RPMI8226 (cell line): ENCODE data around the gene SNRPA.
"Not testable (repeated sequence)": the region's sequence is repeated elsewhere in the genome, so short reads cannot be mapped to it uniquely, and the experiment has no call there.

Source experiments
- DNase-seq: peaks from one replicate; pipeline ENCODE4 v3.0.0-alpha.2; 2015

SNRPA gene

GRCh38 chr19:40802300-40803169, 51.5 kb downstream of the SNRPA start:
- no peak for DNase-seq

DNA sequence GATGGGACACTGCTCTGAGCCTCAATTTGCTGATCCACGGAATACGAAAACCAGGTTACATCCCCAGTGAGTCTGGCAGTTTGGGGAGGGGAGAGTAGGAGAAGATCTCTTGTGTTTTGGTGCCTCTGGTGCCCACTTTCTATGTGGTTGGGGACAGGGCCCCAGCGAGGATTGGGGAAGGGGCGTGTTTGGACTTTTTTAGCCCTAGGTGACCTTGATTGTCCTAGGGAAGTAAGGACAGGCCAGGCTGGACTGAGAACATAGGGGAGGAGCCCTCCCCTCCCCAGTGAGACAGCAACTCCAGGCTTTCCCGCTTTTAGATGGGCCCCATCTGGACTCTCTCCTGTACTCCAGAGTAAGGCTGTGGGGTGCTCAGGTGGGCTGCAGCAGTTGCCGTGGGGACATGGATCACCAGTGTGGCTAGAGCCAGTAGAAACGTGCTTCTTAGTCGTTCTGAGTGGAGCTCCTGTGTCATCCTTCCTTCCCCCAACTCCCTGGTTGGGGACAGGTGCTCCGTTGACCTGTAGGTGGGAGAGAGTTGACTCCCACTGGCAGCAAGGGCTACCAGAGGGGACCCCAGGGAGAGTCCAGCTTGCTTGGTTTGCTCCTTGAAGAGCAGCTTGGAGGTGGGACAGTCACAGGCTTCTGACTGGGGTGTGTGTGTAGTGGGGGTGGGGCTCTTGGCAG, 52.3 kb downstream of the SNRPA start:
- DNase-seq, result no peak

- peak; percentile 73 for DNase-seq
Measured at GRCh38 chr19:40803857-40804782, 53.1 kb downstream of the SNRPA start.

DNA sequence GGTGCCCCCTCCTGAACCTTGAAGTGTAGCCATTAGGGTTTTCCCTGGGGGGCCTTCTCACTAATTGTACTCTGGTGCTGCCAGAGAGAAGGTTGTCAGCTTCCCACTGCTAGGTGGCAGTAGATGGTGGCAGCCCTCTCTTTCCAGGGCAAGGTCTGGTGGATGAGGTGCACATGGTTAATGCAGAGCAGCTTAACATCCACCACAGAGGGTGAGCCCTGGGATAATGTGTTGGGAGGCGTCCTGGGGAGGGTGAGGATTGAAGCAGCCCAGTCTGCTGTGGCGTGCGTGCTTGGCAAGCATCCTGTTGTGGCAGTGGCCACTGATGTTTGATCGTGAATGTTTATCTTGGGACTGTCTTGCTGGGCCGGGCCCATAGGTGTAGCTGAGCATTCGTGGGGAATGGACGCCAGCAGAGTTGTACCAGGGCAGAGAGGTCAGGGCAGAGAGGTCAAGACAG, 53.8 kb downstream of the SNRPA start:
- DNase-seq, result no peak

GRCh38 chr19:40805258-40805868, 54.4 kb downstream of the SNRPA start:
- no peak for DNase-seq

DNA sequence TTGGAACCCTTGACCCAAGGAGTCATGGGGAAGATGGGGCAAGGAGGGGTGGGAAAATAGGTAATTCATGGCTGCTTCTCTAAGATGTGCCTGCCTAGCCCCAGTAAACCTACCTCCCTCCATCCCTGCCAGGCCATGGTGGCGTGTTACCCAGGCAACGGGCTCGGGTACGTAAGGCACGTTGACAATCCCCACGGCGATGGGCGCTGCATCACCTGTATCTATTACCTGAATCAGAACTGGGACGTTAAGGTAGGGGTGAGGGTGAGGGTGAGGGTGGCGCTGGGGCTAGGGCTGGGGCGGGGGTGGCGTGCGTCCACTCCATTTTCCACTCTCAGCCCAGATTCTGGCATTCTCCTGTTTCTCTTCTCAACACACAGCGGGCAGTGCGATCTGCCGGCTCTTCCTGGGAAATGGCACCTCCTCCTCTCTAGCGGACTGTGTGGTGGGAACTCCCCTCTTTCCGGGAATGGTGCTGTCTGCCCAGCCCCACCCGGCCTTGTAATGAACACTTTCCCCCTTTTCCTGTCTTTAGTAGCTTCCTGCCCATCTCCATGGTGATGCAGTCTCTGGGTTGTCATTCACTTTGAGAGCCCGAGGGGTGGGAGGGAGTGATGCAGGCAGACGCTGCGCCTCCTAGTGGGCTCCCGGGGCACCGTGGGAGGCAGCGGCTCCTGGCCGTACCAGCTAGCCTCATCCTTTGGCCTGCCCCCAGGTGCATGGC, 55.6 kb downstream of the SNRPA start:
- no peak for DNase-seq

DNA sequence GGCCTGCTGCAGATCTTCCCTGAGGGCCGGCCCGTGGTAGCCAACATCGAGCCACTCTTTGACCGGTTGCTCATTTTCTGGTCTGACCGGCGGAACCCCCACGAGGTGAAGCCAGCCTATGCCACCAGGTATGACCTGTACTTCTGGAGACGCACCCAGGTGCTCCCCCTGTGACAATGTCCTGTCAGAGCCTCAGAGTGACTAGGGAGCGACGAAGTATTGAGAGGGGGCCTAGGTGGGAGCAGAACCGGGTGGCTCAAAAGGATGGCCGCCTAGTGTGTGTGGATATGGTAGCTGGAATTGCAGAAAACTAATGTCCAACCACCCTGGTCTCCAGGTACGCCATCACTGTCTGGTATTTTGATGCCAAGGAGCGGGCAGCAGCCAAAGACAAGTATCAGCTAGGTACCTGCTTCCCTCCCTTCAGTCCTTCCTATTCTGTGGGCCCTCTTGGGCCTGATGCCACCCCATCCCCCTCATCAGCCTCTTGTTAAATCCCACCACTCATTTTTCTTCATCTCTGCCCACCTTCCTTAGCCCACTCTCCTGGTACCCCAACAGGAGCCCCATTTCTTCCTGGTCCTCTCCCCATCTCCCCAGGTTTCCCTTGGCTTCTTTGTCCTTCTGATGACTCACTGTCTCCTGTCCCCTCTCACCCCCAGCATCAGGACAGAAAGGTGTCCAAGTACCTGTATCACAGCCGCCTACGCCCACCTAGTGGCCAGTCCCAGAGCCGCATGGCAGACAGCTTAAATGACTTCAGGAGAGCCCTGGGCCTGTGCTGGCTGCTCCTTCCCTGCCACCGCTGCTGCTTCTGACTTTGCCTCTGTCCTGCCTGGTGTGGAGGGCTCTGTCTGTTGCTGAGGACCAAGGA, 56.4 kb downstream of the SNRPA start:
- peak; percentile 29 for DNase-seq

DNA sequence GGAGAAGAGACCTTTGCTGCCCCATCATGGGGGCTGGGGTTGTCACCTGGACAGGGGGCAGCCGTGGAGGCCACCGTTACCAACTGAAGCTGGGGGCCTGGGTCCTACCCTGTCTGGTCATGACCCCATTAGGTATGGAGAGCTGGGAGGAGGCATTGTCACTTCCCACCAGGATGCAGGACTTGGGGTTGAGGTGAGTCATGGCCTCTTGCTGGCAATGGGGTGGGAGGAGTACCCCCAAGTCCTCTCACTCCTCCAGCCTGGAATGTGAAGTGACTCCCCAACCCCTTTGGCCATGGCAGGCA, 57.0 kb downstream of the SNRPA start:
- DNase-seq, result no peak

- no peak for DNase-seq
Measured at GRCh38 chr19:40808497-40808896, 57.5 kb downstream of the SNRPA start.

- DNase-seq, result no peak
Measured at GRCh38 chr19:40809358-40810086, 58.5 kb downstream of the SNRPA start.

DNA sequence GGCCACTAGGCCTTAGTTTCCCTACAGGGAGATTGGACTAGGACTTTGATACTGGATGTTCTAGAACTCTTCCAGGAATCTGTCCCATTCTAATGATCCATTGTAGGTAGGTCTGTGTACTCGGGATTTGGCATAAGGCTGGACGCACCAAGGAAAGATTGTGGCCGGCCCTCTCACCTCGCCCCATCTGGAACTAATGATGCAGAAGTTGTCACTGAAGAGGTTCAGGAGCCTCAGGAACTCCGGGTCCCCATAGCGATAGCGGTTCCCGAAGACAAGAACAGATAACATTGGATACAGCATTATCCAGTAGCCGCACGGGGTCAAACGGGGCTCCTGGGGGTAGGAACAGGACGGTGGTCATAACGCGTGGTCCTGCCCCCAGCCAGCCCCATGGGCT, 59.2 kb downstream of the SNRPA start:
- no peak for DNase-seq

DNA sequence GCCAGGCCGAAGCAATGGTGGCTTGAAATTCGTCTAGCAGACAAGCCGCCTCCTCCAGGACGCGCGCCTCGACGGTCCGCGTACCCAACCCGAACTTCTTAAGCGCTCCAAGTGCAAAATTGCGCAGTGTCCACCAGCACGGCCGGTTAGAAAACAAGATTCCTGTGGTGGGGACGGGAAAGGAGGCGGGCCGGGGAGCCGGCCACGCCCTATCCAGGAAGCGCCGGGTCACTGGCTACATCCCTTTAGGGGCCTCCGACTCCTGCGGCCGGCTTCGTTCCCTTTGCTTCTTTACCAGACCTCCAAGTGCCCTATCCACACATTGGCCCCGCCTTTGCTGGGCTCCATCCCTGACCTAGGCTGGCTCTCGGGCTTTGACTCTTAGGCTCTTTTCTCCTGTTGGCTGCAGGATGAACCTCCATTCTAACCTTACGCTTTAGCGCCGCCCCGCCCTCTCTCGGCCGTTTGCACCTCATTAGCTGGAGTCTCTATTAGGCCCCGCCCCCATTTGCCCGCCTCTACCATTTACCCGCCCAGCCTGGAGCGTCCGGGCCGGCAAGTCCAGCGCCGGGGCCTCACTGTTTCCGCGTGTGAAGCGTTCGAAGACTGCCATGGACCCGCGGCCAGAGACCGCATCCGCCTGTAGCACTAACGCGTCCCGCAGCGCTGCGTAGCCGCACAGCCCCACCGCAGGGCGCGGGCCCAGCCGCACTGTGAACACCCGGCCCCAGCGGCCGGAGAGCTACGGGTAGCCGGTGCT, 59.8 kb downstream of the SNRPA start:
- DNase-seq, result peak; percentile 28

- DNase-seq, result peak; percentile 45
Measured at GRCh38 chr19:40811478-40812341, 60.7 kb downstream of the SNRPA start.

DNA sequence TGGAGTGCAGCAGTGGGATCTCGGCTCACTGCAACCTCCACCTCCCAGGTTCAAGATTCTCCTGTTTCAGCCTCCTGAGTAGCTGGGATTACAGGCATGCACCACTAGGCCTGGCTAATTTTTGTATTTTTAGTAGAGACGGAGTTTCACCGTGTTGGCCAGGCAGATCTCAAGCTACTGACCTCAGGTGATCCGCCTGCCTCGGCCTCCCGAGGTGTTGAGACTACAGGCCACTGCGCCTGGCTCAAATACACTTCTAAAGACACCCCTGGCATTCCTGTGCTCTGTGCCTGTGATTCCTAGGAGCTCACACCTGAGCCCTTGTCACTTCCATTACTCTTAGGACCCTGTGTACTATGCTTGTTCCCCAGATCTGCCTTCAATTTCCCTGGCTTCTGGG, 61.6 kb downstream of the SNRPA start:
- not testable (repeated sequence) for DNase-seq

DNA sequence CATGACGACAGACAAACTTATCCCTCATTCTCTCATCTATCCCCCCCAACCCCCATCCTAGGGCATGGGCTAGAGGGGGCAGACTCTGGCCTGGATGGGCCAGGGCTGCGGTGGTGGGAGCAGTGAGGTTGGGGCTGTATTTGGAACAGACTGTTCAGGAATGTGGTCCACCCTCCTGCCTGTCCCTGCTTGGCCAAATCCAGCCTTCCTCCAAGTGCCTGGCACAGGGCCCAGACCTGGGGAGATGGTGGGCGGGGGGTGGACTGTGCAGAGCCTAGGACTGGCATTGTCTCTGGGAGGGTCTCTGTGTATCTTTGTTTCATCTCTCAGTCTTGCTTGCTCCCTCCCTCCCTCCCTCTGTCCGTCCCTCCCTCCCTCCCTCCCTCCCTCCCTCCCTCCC, 62.2 kb downstream of the SNRPA start:
- DNase-seq, result no peak
